GM21381 (cell line): ENCODE data around the gene POU2F3.

Source experiments
- ATAC-seq: cut with Tn5 transposase; IDR thresholded peaks from one replicate; pipeline ENCODE4 v1.9.1; 2021; ENCODE audit warnings: mild to moderate bottlenecking, moderate library complexity; ENCODE audit not compliant: unreplicated experiment

Gene POU2F3

DNA sequence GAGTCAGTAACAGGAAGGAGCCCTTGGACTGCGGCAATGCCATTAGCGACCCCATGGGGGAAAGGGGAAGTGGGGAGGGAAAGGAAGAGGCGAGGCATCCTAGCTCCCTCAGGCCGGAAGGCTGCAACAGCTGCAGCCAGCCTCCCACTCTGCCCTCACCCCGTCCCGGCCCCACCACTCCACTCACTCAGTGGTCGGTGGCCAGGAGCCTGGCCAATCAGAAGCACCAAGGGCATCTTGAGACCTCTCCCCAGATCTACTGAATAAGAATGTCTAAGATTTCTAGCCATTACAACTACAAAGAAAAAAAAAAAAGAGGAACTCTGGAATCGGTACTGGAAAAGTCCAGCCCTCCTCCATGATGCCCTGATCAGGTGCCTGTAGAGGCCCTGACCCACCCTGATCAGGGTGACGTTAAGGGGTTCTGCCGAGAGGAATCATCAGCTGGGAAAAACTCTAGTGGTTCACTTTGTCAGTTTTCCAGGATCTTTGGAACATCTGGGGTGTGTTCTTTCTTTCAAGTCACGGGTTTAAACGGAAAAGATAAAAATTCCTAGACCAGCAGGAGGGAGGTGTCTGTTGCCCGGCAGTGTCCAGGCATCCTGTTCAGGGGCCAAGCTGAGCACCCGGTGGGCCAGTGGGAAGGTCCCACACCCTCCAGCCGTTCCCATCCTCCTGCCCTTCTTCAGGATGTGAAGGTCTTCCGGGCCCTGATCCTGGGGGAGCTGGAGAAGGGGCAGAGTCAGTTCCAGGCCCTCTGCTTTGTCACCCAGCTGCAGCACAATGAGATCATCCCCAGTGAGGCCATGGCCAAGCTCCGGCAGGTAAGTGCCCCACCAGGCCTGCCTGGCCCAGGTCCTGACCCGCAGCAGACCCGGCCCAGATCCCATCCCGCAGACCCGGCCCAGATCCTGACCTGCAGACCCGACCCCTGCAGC is 14.7 kb upstream of the POU2F3 start:
- ATAC-seq = no peak

DNA sequence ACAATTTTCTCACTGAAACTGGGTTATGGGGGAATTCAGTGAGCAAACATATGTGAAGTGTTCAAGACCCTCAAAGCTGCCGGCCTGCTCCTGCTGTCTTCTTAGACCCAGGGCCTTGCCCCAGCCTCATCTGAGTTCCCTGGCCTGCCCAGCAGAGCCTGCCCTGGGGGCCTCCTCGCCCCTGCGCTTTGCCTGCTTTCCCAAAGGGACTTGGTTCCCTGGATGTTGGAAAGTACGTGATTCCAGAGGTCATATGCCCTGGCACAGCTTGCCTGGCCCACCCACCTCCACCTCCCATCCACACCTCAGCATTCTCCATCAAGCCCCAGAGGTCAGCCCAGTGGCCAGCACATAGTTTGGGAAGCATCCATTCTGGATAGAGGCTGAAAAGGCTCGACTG is 13.7 kb upstream of the POU2F3 start:
- no peak for ATAC-seq

DNA sequence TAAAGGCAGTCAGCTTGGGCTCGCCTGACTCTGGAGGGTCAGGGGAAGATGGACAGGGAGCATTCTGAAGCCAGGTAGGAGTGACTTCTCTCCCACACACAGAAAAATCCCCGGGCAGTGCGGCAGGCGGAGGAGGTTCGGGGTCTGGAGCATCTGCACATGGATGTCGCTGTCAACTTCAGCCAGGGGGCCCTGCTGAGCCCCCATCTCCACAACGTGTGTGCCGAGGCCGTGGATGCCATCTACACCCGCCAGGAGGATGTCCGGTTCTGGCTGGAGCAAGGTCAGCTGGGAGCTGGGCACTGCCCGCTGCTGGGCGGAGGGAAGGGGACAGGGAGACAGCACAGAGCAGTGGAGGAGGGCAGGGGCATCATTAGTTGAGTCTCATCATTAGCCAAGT is 13.2 kb upstream of the POU2F3 start:
- no peak for ATAC-seq

DNA sequence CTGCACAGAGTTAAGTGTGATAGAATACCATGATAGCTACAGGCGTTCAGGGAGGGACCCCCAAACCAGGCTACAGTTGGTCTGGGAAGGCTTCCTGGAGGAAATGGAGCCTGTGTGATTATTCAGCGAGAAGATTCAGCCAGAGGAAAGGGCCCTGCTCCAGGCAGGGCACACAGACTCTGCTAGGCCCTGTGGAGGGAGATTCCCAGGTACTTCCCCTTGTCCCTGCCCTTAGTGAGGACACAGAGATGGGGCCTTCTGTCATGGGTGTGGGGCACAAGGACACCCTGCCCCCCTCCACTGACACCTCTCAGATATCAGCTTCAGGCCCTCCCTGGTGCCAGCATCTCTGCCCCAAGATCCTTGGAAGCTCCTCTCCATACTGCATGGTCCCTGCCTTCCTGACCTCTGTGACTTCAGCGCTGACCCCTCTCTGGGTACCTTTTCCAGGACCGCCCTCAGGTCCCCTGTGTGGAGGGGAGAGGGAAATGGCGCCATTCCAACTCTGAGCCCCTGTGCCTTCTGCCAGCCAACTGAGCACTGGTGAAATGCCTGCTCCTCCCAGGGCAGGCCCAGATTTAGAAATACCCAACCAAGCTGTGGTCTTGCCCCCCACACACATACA is 12.6 kb upstream of the POU2F3 start:
- no peak for ATAC-seq

DNA sequence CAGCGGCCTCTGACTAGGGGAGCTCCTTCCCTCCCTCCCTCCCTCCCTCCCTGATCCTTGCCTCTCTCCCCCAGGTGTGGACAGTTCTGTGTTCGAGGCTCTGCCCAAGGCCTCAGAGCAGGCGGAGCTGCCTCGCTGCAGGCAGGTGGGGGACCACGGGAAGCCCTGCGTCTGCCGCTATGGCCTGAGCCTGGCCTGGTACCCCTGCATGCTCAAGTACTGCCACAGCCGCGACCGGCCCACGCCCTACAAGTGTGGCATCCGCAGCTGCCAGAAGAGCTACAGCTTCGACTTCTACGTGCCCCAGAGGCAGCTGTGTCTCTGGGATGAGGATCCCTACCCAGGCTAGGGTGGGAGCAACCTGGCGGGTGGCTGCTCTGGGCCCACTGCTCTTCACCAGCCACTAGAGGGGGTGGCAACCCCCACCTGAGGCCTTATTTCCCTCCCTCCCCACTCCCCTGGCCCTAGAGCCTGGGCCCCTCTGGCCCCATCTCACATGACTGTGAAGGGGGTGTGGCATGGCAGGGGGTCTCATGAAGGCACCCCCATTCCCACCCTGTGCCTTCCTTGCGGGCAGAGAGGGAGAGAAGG is 11.1 kb upstream of the POU2F3 start:
- ATAC-seq = no peak

DNA sequence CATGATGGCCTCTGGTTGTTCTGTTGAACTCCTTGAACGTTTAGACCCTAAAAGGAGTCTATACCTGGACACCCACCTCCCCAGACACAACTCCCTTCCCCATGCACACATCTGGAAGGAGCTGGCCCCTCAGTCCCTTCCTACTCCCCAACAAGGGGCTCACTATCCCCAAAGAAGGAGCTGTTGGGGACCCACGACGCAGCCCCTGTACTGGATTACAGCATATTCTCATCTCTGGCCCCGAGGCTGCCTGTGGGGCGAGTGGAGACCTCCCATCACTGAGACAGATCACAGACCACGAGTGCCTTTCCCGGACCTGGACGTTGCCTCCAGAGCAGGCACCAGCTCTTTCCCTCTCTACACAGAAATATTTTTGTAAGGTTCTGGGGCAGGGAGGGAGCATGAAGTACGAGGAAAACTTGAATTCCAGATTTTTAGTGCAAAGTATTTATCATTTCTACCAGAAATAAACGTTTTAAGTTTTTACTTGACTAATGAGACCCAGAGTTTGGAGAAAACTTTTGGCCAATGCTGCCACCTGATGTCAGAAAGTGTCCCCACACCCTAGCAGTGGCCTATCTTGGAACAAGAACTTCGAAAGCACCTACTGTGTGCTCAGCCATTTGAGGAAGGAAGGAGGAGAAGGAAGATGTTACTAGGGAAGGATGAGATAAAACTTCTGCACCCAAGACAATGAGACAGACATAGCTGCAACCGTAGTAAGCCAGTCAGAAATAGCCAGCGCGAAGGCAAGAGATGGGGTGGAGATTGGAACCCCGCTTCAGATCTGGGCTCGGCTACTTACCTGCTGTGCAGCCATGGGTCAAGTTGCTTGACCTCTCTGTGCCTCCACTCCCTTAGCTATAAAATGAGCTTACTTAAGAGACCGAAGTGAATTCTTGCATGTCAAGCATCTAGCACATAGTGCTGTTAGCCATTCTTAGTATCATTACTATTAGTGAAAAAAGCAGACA is 10.2 kb upstream of the POU2F3 start:
- ATAC-seq = no peak

DNA sequence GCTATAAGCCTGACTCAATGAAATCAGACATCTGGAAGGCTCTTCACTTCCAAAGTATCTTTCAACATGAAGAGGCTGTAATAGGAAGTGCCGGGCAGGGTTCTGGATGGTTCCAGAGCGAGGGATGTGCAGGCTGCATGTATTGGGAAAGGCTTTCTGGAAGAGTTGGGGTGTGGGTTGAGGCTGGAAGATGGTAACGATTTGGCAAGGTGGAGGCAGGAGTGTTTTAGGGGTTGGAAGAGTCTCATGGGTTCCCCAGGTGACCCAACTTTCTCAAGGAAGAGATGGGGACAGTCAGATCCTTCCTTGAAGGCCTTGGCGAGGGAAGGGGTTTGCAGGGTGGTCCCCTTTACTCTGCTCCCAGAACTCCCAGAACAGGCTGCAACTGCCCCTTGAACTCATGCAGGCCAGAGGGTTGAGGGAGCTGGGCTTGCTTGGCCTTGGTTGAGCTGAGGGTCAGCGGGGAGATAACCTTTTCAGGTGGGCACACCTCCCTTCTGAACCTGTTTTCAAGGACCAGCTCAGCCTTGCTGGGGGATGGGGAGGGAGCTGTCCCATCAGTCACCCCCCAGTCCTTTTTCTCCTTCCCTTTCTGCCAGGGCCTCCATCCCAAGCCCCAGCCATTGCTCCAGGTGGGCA is 9.4 kb upstream of the POU2F3 start:
- ATAC-seq = no peak

DNA sequence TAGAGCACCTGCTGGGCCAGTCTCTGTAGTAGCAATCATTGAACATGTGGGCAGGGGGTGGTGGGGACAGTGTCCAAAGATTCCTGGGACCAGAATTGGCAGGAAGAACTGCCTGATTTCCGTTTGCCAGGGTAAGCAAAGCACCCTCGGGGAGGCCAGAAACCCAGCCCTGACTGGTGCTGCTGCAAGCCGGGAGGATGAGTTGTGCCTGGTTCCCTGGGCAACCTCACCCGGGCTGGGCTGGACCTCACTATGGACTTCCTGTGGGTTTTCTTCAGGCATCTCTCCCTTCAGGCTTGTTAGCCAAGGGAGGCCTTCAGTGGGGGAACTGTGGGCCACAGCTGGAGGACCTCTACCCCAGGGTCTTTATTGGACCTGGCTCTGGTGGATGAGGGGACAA is 8.0 kb upstream of the POU2F3 start:
- no peak for ATAC-seq

DNA sequence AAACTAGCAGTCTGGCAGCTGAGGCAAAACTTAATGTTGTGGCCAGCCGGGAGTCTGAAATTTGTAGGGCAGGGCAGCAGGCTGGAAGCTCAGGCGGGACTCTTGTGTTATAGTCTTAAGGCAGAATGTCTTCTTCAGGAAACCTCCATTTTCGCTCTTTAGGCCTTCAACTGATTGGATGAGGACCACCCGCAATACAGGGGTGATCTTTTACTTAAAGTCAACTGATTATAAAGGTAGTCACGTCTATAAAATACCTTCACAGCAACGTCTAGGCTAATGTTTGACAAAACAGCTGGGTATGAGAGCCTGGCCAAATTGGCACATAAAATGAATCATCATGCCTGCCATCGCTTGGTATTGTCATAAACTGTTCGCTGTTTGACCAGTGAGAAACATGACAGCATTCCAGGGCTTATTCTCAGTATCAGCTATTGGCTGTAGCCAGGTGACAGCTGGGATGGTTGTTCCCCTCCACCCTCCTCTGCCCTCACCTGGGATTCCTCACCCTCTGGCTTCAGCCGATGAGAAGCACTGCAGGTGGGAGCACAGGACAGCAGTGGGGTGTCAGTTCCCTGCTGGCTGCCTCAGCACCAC is 6.6 kb upstream of the POU2F3 start:
- ATAC-seq = no peak

DNA sequence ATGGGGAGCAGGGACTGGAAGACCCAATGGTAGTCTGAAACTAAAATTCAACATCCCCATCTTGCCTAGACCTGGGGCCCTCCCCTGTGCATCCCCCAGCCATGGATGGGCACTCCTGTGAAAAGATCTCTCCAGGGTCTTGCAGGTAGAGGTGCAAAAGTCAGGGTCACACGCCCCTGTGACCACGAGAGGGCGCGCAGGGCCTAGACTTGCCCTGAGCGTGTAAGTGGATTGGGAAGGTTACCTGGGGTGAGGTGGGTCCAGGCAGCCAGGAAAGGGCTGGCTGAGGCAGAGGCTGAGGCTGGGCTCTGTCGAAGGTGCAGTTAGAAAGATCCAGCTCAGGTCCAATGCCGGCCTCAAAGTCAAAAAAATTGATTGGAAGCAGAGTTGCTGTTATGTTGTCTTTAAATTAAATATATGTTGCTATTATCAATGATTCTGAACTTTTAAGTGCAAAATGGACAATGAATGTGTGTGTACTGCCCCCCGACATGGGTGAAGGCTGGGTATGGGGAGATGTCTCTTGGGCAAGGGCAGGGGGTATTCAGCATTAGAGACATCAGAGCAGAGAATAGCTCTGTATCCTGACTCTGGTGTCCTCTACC is 4.8 kb upstream of the POU2F3 start:
- no peak for ATAC-seq

DNA sequence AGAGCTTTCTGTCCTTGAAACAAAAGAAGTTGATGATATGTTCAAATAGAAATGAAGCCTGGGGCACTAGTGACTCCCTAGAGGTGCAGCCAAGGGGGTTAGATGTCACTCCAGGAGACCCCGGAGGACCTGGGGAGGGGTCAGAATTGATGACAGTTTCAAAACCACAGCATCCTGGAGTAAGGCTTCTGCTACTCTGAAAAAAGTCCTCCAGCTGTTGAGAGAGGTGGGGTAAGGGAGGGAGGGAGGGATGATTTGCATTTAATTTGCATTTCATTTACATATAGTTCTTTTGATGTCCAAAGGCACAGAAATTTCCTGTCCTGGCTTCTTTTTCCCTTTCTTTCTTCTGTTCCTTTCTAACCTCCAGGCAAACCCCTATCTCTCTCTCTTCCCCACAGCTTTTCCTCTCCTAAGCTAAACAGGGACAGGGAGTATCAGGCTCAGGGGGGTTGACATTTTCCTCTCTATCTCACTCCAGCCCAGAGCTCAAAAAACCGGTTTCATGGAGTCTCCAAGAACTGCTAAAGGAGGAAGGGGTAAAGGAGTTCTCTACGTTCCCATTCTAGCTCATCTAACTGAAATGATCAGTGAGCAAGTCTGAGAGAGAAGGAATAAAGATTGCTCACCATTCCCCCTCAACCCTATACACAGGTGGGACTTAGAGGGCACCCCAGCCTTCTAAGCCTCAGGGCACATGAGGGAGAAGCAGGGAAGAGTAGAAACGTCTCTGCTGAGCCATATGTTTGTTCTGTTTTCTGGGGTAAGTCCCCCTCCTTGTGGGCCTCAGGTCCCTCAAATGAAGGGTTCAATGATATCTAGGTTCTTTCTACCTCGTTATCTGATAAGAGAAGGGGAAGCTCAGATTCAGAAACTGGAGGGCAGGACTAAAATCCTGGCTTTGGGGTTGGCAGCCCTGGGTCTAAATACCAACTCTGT is 3.5 kb upstream of the POU2F3 start:
- no peak for ATAC-seq

DNA sequence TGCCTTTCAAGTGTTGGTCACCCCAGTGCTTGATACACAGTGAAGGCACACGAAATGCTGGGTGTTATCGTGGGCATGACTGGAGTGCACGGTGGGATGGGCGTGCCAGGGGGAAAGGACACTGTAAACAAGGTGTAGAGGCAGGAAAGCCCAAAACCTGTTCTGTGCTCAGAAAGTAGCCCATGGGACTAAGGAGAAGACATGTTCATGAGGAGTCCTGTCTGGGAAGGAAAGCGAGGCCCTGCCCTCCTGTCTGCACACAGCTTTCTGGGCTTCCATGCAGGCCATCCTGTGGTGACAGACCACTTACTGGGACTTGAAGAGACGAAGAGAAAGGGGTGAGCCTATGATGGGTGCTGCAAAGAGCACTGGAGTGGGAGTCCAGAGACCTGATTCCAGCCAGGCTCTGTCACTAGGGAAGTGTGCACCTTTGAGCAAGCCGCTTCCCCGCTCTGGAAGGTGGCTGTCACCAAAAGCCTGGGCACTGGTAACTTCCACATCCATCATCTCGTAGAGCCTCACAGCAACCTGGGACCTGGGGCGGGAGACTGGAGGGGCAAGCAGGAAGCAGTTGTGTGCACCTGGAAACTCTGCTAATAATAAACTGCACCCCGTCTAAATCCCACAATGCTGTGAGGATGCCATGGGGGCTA is 846 bp upstream of the POU2F3 start:
- ATAC-seq = no peak

DNA sequence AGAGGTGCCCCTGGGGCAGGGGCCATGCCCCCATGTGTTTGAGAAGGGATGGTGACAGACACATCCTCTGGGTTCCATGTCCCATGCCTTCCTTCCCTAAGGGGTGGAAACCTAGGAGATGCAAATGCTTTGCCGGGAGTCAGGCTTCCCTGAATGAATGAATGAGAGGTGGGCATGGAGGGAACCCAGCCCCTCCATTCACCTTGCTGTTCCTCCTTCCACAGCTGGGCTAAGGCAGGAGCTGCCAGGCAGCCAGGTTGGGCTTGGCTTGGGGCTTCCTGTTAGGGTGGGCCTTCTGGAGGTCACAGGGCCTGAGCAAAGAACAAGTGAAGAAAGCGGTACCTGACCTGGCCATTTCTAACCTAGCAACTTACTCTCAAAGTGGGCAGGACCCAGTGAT is 926 bp downstream of the POU2F3 start:
- no peak for ATAC-seq

DNA sequence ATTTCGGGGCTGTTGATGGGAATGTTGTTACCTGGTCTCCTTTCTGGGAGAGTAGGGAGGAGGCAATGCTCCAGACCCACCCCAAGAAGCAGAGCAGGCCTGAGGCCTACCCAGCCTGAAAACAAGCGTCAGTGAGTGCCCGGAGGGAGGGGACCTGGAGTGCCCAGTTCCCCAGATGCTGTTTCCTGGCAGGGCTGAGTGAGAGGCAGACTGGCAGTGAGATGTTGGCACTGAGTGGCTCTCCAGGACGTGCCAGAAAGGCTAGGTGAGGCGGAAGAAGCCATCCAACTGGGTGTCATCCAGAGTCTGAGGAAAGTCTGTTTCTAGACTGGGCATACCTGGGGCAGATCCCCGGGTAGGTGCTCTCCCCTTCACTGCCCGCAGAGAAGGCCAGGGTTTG is 1.3 kb downstream of the POU2F3 start:
- no peak for ATAC-seq

DNA sequence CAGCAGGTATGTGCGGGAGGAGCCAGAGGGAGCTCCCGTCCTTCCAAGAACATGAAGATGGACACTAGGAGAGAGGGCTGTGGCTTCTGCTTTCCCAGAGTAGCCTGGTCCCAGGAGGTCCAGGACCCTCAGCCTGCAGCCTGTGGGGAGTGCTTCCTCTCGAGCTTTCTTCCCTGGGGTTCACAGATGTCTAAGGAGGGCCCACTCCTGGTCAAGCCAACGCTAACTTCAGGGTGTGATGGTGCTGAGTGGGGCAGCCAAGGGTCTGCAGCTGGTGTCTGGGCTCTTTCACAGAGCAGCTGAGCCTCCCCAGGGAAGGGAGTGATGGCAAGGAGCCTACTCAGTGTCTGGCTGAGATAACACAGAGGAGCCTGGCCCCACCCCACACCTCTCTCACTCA is 3.3 kb downstream of the POU2F3 start:
- ATAC-seq = no peak

DNA sequence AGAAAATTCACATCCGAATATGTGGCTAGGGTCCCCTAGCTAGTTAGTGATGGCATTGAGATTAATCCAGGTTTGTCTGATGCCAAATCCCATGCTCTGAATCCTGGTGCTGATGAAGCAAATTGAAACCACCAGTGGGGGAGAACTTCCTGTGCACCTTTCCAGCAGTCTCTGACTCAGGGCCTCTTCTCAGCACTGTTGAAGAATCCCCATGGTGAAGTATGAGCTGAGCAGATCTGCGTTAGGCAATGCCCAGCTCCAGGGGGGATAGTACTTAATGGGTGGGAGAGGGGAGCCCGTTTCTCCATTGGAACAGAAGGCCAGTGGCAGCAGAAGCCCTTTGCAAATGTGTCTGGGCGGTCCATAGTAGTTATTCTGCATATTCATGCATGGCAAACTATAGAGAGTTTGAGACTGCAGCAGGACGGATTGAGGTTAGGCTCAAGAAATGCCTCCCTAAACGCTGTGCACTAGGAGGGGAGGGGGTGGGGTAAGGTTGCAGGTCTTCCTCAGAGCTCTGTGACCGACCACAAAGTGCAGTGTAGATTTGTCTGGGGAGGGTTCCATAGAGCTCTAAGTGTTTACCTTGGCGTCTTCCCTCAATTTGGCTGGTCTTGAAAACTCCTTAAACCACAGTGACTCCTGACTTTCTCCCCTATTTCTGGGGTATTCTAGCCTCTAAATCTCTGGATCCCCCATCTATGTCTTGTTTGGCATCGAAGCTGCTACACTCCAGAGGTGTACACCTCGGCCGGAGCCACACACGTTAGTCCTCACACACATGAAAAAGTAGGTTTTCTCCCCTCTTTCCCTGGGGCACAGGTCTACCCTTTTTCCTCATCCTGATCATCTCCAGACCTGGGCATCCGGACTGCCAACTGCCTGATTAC is 4.8 kb downstream of the POU2F3 start:
- no peak for ATAC-seq

DNA sequence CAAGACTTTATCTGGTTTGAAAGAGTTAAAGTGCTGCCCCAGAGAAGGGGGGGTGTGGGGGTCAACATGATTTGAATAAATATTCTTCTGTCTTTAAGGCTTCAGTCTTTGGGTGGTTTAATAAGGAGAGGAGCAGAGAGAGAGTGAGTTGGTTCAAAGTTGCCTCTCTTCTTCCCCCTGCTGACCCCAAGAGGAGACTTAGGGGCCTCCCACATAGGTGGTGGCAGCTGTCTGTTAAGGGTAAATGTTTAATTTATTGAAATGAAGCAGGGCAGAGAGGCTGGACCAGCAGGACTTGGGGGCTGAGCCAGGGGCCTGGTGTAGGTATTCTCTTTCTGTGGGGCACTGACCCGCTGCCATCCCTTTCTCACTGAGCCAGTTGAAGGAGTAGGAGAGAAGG is 5.5 kb downstream of the POU2F3 start:
- no peak for ATAC-seq
